Parathyroid adenoma (tissue), 2 donors: ENCODE measurements around the gene ZEB1.
"Not testable (repeated sequence)": the region's sequence is repeated elsewhere in the genome, so short reads cannot be mapped to it uniquely, and the experiment has no call there.

ENCODE experiments used
- H2AFZ ChIP-seq: fragments of 300-600 bp; sonication (generic); one replicate; pipeline ENCODE4 v1.7.0; 2017; ENCODE audit warnings: antibody characterized with exemption, mild to moderate bottlenecking
- H3K27ac ChIP-seq: fragments of 300-600 bp; sonication (generic); one replicate; pipeline ENCODE4 v1.7.0; 2017
- H3K27me3 ChIP-seq: fragments of 300-600 bp; sonication (generic); one replicate; pipeline ENCODE4 v1.7.0; 2017; ENCODE audit warnings: low read length; ENCODE audit not compliant: control insufficient read depth, insufficient read depth
- H3K36me3 ChIP-seq: fragments of 300-600 bp; sonication (generic); one replicate; pipeline ENCODE4 v1.7.0; 2017; ENCODE audit warnings: low read length; ENCODE audit not compliant: control insufficient read depth, insufficient read depth
- H3K4me1 ChIP-seq: fragments of 300-600 bp; sonication (generic); one replicate; pipeline ENCODE4 v1.7.0; 2017; ENCODE audit warnings: control low read depth
- H3K4me2 ChIP-seq: fragments of 300-600 bp; sonication (generic); one replicate; pipeline ENCODE4 v1.7.0; 2017; ENCODE audit warnings: low read length
- H3K4me3 ChIP-seq: fragments of 300-600 bp; sonication (generic); one replicate; pipeline ENCODE4 v1.7.0; 2017; ENCODE audit warnings: low read depth, low read length
- H3K79me2 ChIP-seq: fragments of 300-600 bp; sonication (generic); one replicate; pipeline ENCODE4 v1.7.0; 2017; ENCODE audit warnings: control low read depth
- H3K9ac ChIP-seq: fragments of 300-600 bp; sonication (generic); one replicate; pipeline ENCODE4 v1.7.0; 2017; ENCODE audit warnings: mild to moderate bottlenecking
- H3K9me3 ChIP-seq: fragments of 300-600 bp; sonication (generic); one replicate; pipeline ENCODE4 v1.7.0; 2017; ENCODE audit warnings: low read length; ENCODE audit not compliant: control insufficient read depth
- CTCF ChIP-seq: fragments of 300-600 bp; sonication (generic); IDR thresholded peaks from one replicate; pipeline ENCODE4 v1.7.0; 2017; ENCODE audit warnings: antibody characterized with exemption, mild to moderate bottlenecking
- donor health status: primary hyperparathyroidism.

ZEB1 gene

GRCh38 chr10:31401287-31401686 is 82.3 kb downstream of the ZEB1 start:
- no peak overlapping the region for H2AFZ ChIP-seq
- H3K4me2 ChIP-seq = no peak overlapping the region
- H3K36me3 ChIP-seq = no peaks in the 10 kb centered on the region
- no peak overlapping the region for H3K9ac ChIP-seq
- H3K4me3 ChIP-seq = no peak overlapping the region
- H3K9me3 ChIP-seq = no peaks in the 10 kb centered on the region
- no peak overlapping the region for H3K27ac ChIP-seq
- H3K27me3 ChIP-seq = no peaks in the 10 kb centered on the region
- TF ChIP-seq CTCF = no peak
- H3K79me2 ChIP-seq = no peaks in the 10 kb centered on the region
- H3K4me1 ChIP-seq = no peaks in the 10 kb centered on the region

GRCh38 chr10:31404640-31405039 is 85.6 kb downstream of the ZEB1 start:
- H3K4me1 ChIP-seq = no peaks in the 10 kb centered on the region
- H3K27me3 ChIP-seq = no peaks in the 10 kb centered on the region
- no peak overlapping the region for H3K4me2 ChIP-seq
- TF ChIP-seq CTCF = no peak
- no peaks in the 10 kb centered on the region for H3K9me3 ChIP-seq
- H3K27ac ChIP-seq = no peak overlapping the region
- no peak overlapping the region for H3K4me3 ChIP-seq
- no peak overlapping the region for H2AFZ ChIP-seq
- H3K79me2 ChIP-seq = no peaks in the 10 kb centered on the region
- H3K36me3 ChIP-seq = no peaks in the 10 kb centered on the region
- H3K9ac ChIP-seq = no peak overlapping the region

GRCh38 chr10:31405829-31406228 is 86.8 kb downstream of the ZEB1 start:
- H3K36me3 ChIP-seq, H3K9ac ChIP-seq, H3K79me2 ChIP-seq, H3K27me3 ChIP-seq, H2AFZ ChIP-seq, H3K27ac ChIP-seq, H3K9me3 ChIP-seq, H3K4me3 ChIP-seq, H3K4me2 ChIP-seq, H3K4me1 ChIP-seq: not testable (repeated sequence)

GRCh38 chr10:31412397-31412796 is 93.4 kb downstream of the ZEB1 start:
- H3K36me3 ChIP-seq, H3K27ac ChIP-seq, H3K27me3 ChIP-seq, H3K4me2 ChIP-seq, H3K9ac ChIP-seq, H3K9me3 ChIP-seq, H3K4me3 ChIP-seq, H3K4me1 ChIP-seq, H2AFZ ChIP-seq, H3K79me2 ChIP-seq: not testable (repeated sequence)

GRCh38 chr10:31413325-31413724 is 94.3 kb downstream of the ZEB1 start:
- H3K27me3 ChIP-seq = no peaks in the 10 kb centered on the region
- H3K27ac ChIP-seq = no peak overlapping the region
- TF ChIP-seq CTCF = no peak
- H3K79me2 ChIP-seq = no peaks in the 10 kb centered on the region
- peak overlapping the region; percentile 2 for H3K4me2 ChIP-seq
- no peak overlapping the region for H2AFZ ChIP-seq
- no peaks in the 10 kb centered on the region for H3K4me1 ChIP-seq
- no peak overlapping the region for H3K9ac ChIP-seq
- H3K36me3 ChIP-seq = no peaks in the 10 kb centered on the region
- H3K9me3 ChIP-seq = no peaks in the 10 kb centered on the region
- no peak overlapping the region for H3K4me3 ChIP-seq

GRCh38 chr10:31418481-31418880 is 99.5 kb downstream of the ZEB1 start:
- H3K9ac ChIP-seq = no peak overlapping the region
- H3K27me3 ChIP-seq = no peaks in the 10 kb centered on the region
- H3K27ac ChIP-seq = no peak overlapping the region
- no peaks in the 10 kb centered on the region for H3K36me3 ChIP-seq
- no peak overlapping the region for H2AFZ ChIP-seq
- no peak overlapping the region for H3K4me3 ChIP-seq
- no peaks in the 10 kb centered on the region for H3K79me2 ChIP-seq
- H3K4me2 ChIP-seq = no peak overlapping the region
- no peak for TF ChIP-seq CTCF
- H3K9me3 ChIP-seq = no peaks in the 10 kb centered on the region
- H3K4me1 ChIP-seq = no peaks in the 10 kb centered on the region
